ENCODE results near the gene ZNF532.

ZNF532 gene

GRCh38 chr18:58902961-58903360, 38.3 kb downstream of the ZNF532 start:
- no peak overlapping the region for H3K4me3 ChIP-seq (ENCODE audit: low read depth, low read length)
- no peak for DNase-seq (ENCODE audit: low read depth)
- in situ Hi-C loops (cut with HindIII; ENCODE audit: low sequenced_read_pairs) = no loop called here
- no peak for TF ChIP-seq CTCF (IDR thresholded peaks at IDR 0.05; ENCODE audit: low read depth, low read length, missing control alignments)

DNA sequence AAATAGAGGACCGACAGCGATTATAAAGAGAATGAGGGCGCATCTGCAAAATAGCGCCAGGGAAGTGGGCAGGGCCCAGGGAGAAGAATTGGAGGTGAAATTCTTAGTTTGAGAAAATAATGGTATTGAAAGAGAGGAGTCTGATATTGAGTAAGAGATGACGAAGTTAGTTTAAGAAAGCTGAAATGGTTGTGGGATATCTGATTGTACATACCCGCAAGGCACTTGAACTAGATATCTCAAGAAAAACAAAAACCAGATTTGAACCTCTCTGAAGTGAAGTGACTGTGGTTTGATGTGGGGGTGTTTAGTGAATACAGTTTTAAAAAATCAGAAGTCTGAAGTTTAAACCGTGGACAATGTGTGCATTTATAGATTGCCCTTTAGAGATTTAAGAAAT, 38.9 kb downstream of the ZNF532 start:
- no peak for TF ChIP-seq CTCF (IDR thresholded peaks at IDR 0.05; ENCODE audit: low read depth, low read length, missing control alignments)
- in situ Hi-C loops (cut with HindIII; ENCODE audit: low sequenced_read_pairs) = no loop called here
- H3K4me3 ChIP-seq (ENCODE audit: low read depth, low read length) = no peak overlapping the region
- no peak for DNase-seq (ENCODE audit: low read depth)

DNA sequence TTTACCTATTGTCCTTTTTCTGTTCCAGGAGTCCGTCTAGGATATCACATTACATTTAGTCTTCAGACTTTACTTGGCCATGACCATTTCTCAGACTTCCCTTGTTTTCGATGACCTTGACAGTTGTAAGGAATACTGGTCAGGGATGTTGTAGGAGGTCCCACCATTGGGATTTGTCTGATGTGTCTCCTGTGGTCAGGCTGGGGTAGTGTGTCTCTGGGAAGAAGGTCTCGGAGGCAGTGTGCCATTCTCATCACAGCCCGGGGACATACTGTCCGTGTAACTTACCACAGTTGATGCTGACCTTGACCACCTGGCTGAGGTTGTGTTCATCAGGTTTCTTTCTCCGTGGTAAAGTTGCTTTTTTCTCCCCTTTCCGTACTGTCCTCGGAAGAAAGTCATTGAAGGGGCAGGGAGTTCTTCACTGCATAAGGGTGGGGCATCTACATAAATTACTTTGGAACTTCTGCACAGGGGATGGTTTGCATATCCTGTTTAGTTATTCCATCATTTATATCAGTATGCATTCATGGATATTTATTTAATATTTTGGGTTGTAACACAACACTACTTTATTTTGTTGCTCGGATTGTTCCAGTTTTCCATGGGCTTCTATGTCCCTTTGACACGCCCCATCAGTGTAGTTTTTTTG, 41.2 kb downstream of the ZNF532 start:
- DNase-seq (ENCODE audit: low read depth) = no peak
- no peak for TF ChIP-seq CTCF (IDR thresholded peaks at IDR 0.05; ENCODE audit: low read depth, low read length, missing control alignments)
- in situ Hi-C loops (cut with HindIII; ENCODE audit: low sequenced_read_pairs) = no loop called here
- H3K4me3 ChIP-seq (ENCODE audit: low read depth, low read length) = no peak overlapping the region

DNA sequence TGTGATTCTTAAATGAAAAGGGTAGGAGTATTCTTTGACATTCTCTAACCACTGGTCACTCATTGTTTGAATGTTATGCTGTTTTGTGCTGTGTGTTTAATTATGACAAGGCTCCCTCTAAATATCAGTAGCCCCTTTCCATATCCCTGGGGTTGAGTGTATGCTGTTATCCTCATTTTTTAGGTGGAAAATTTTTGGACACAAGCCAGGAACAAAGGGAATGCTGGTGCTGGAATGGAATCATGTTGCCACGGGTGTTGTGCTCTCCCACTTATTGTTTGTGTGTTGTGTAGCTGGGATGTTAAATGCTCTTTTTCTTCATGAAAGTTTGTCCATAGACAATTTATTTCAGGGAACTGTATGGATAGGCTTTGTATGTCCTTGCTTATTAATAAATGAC, 43.3 kb downstream of the ZNF532 start:
- no peak for DNase-seq (ENCODE audit: low read depth)
- H3K4me3 ChIP-seq (ENCODE audit: low read depth, low read length) = no peak overlapping the region
- in situ Hi-C loops (cut with HindIII; ENCODE audit: low sequenced_read_pairs) = no loop called here
- no peak for TF ChIP-seq CTCF (IDR thresholded peaks at IDR 0.05; ENCODE audit: low read depth, low read length, missing control alignments)

DNA sequence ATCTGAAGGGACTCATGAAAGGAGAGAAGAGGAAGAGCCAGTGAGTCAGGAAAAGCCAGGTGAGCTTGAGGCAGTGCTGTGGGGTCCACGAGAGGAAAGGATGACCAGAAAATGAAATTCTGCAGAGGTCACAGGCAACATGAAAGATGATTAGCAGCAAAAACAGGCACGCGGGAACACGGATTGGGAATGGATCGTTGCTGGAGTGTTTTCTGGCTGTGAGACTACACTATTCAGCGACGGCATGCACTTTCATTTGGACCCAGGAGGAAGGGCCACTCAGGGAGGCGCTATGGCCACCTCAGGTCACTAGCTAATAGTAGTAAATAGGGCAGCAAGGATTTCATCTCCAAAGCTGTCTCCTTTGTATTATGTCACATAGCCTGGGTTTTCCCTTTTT, 44.8 kb downstream of the ZNF532 start:
- DNase-seq (ENCODE audit: low read depth) = no peak
- no peak overlapping the region for H3K4me3 ChIP-seq (ENCODE audit: low read depth, low read length)
- TF ChIP-seq CTCF (IDR thresholded peaks at IDR 0.05; ENCODE audit: low read depth, low read length, missing control alignments) = no peak
- in situ Hi-C loops (cut with HindIII; ENCODE audit: low sequenced_read_pairs) = no loop called here

DNA sequence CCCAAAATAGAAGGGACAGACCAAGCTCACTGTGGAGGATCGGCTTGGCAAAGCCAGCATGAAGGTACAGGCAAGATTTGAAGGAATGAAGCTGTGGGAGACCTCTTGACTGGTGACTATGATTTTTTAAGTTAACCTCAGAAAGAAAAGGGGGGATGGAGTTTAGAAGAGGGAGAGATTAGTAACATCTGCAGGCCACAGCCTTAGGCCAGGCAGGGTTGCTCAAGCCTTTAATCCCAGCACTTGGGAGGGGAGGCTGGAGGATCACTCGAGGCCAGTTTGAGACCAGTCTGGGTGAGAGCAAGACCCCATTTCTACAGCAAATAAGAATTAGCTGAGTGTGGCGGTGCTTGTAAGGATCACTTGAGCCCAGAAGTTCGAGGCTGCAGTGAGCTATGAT, 46.6 kb downstream of the ZNF532 start:
- no peak for TF ChIP-seq CTCF (IDR thresholded peaks at IDR 0.05; ENCODE audit: low read depth, low read length, missing control alignments)
- no peak overlapping the region for H3K4me3 ChIP-seq (ENCODE audit: low read depth, low read length)
- DNase-seq (ENCODE audit: low read depth) = no peak
- in situ Hi-C loops (cut with HindIII; ENCODE audit: low sequenced_read_pairs) = no loop called here
